ENCODE results near the gene ITGB4. TPM values are rescaled to one million over a fixed set of nuclear protein-coding genes. Genes with fewer than 3 reads are reported as not detected.
"Not testable (repeated sequence)": the region's sequence is repeated elsewhere in the genome, so short reads cannot be mapped to it uniquely, and the experiment has no call there.

The ITGB4 gene
- total RNA-seq, 2 experiments from 2014 or later: 0.89 to 2.0 TPM

DNA sequence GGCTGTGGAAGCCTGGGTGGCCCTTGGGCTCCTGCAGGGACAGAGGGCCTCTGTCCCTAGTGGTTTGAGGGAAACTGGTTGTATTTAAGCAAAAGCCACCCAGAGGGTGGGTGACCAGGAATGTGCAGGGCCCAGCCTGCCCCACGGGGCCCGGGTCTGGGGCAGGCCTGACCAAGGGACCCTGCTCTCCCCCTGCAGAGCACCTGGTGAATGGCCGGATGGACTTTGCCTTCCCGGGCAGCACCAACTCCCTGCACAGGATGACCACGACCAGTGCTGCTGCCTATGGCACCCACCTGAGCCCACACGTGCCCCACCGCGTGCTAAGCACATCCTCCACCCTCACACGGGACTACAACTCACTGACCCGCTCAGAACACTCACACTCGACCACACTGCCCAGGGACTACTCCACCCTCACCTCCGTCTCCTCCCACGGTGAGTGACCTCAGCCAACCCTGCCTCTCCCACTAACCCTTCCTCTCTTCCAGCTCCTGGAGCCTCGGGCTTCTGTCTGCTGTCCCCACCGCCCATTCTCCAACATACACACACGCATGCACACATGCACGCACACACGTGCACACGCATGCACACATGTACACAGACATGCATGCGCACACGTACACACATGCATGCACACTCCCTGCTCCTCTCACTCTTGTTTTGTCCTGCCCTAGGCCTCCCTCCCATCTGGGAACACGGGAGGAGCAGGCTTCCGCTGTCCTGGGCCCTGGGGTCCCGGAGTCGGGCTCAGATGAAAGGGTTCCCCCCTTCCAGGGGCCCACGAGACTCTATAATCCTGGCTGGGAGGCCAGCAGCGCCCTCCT, 33.3 kb downstream of the ITGB4 start:
- H3K36me3 Mint-ChIP-seq (ENCODE audit: low read depth): no peaks in the 10 kb centered on the region
- DNase-seq: no peak
- no peaks in the 10 kb centered on the region for H3K27me3 Mint-ChIP-seq (ENCODE audit: low read depth)
- CTCF ChIA-PET: interaction anchor here (1.1 to 11.0 kb wide), 39 partner anchors 10 to 249 kb away, joined by 3 to 343 read pairs (median 9); partner anchors contain the start of genes GALK1, ITGB4, RECQL5 and SAP30BP
- no peak for ATAC-seq
- POLR2A ChIA-PET: interaction anchor here (0.8 to 3.7 kb wide), 12 partner anchors 10 to 153 kb away, joined by 3 to 17 read pairs (median 7); partner anchors contain the start of genes GALK1, UNK and WBP2
- no peaks in the 10 kb centered on the region for H3K9me3 Mint-ChIP-seq (ENCODE audit: insufficient read depth)
- H3K4me3 Mint-ChIP-seq: peak overlapping the region; percentile 25
- H3K4me1 Mint-ChIP-seq (ENCODE audit: low read depth): peaks cover 16% of the 10 kb centered on the region
- peak overlapping the region; percentile 50 for H3K27ac Mint-ChIP-seq

DNA sequence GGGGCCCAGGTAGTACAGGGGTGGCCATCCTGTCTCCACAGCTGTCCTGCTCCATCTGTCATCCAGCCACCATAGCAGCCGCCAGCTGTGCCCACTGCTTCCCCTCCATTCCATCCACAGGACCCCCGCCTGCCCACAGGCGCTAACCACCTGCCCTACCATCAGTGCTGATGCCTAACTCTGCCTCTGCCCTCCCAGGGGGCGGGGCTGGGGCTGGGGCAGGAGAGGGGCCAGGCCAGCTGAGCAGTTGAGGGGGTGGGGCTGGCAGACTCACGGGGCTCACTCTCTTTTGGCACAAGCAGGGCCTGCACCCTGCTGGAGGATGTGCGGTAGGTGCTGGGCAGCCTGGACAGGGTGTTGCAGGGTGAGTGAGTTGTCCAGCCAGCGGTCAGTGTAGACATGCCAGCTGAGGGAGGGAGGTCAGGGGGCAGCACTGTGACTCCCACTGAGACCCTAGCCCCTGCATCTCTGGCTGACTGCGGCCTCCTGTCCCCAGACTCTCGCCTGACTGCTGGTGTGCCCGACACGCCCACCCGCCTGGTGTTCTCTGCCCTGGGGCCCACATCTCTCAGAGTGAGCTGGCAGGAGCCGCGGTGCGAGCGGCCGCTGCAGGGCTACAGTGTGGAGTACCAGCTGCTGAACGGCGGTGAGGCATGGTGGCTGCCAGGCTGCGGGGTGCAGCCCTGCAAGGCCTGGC, 34.1 kb downstream of the ITGB4 start:
- no peak overlapping the region for H3K27ac Mint-ChIP-seq
- ATAC-seq (no peak), DNase-seq (no peak)
- no peak overlapping the region for H3K4me3 Mint-ChIP-seq
- no peaks in the 10 kb centered on the region for H3K36me3 Mint-ChIP-seq (ENCODE audit: low read depth)
- peaks cover 10% of the 10 kb centered on the region for H3K4me1 Mint-ChIP-seq (ENCODE audit: low read depth)
- ChIA-PET CTCF (interaction anchor here (1.1 to 2.9 kb wide), 3 partner anchors 9 to 122 kb away, joined by 3 to 82 read pairs (median 5); partner anchors contain the start of genes GALK1 and SMIM5), POLR2A (interaction anchor here (0.7 to 3.7 kb wide), 5 partner anchors 22 to 154 kb away, joined by 3 to 13 read pairs (median 4); partner anchors contain the start of gene UNK)
- no peaks in the 10 kb centered on the region for H3K27me3 Mint-ChIP-seq (ENCODE audit: low read depth)
- no peaks in the 10 kb centered on the region for H3K9me3 Mint-ChIP-seq (ENCODE audit: insufficient read depth)

DNA sequence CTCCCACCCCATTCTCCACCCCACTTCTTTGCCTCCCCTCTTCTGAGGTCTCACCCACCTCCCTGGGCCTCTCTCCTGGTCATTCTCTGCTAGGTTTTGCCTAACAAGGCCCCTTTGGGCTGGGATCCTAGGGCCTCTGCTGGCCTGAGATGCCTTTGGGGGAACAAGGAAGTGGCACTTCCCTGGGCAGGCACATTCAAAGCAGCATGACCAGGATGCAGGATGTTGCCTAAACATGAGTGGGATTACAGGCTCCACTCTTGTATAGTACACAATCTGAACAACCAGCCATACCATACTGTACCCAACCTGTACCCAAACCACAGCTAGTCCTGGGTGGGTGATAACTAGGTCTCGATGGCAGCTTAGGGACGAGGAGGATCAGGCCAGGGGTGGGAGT, 34.7 kb downstream of the ITGB4 start:
- Mint-ChIP-seq H3K27ac (no peak overlapping the region), H3K27me3 (ENCODE audit: low read depth) (no peaks in the 10 kb centered on the region), H3K9me3 (ENCODE audit: insufficient read depth) (no peaks in the 10 kb centered on the region), H3K4me1 (ENCODE audit: low read depth) (peaks cover 10% of the 10 kb centered on the region), H3K4me3 (no peak overlapping the region), H3K36me3 (ENCODE audit: low read depth) (no peaks in the 10 kb centered on the region)
- POLR2A ChIA-PET: interaction anchor here (0.5 to 3.7 kb wide), 4 partner anchors 21 to 154 kb away, joined by 3 to 13 read pairs (median 4); no protein-coding TSS in a partner anchor
- DNase-seq (no peak), ATAC-seq (no peak)
- CTCF ChIA-PET: interaction anchor here (1.1 kb wide), 1 partner anchor 123 kb away, joined by 3 read pairs; the partner anchor contains the start of gene SMIM5

DNA sequence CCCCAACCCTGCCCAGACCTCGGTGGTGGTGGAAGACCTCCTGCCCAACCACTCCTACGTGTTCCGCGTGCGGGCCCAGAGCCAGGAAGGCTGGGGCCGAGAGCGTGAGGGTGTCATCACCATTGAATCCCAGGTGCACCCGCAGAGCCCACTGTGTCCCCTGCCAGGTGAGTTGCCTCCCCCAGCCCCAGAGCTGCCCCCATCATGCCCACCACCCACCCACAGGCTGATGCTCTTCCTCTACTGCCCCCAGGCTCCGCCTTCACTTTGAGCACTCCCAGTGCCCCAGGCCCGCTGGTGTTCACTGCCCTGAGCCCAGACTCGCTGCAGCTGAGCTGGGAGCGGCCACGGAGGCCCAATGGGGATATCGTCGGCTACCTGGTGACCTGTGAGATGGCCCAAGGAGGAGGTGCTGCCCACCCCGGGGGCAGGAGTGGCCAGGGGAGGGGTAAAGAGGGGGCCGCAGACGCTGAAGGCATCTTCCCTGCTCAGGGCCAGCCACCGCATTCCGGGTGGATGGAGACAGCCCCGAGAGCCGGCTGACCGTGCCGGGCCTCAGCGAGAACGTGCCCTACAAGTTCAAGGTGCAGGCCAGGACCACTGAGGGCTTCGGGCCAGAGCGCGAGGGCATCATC, 35.3 kb downstream of the ITGB4 start:
- Mint-ChIP-seq H3K27ac (no peak overlapping the region), H3K27me3 (ENCODE audit: low read depth) (no peaks in the 10 kb centered on the region), H3K36me3 (ENCODE audit: low read depth) (no peaks in the 10 kb centered on the region), H3K9me3 (ENCODE audit: insufficient read depth) (no peaks in the 10 kb centered on the region), H3K4me1 (ENCODE audit: low read depth) (peaks cover 10% of the 10 kb centered on the region), H3K4me3 (no peak overlapping the region)
- ChIA-PET POLR2A (interaction anchor here (0.5 to 3.7 kb wide), 2 partner anchors 21 to 108 kb away, joined by 3 to 13 read pairs; no protein-coding TSS in a partner anchor), CTCF (interaction anchor here (1.1 kb wide), 1 partner anchor 124 kb away, joined by 3 read pairs; the partner anchor contains the start of gene SMIM5)
- no peak for DNase-seq
- ATAC-seq: no peak

DNA sequence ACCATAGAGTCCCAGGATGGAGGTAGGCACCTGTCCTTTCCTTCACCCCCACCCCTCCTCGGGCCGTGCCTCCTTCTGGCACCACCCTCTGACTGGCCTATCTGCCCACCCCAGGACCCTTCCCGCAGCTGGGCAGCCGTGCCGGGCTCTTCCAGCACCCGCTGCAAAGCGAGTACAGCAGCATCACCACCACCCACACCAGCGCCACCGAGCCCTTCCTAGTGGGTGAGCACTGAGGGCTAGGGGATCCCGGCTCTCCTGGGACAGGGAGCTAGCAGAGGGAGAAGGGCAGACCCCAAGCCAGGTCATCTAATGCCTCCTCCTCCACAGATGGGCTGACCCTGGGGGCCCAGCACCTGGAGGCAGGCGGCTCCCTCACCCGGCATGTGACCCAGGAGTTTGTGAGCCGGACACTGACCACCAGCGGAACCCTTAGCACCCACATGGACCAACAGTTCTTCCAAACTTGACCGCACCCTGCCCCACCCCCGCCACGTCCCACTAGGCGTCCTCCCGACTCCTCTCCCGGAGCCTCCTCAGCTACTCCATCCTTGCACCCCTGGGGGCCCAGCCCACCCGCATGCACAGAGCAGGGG, 35.9 kb downstream of the ITGB4 start:
- Mint-ChIP-seq H3K9me3 (ENCODE audit: insufficient read depth) (no peaks in the 10 kb centered on the region), H3K36me3 (ENCODE audit: low read depth) (peaks cover 1% of the 10 kb centered on the region), H3K27ac (no peak overlapping the region), H3K4me1 (ENCODE audit: low read depth) (peaks cover 10% of the 10 kb centered on the region), H3K27me3 (ENCODE audit: low read depth) (no peaks in the 10 kb centered on the region), H3K4me3 (no peak overlapping the region)
- ATAC-seq (no peak), DNase-seq (no peak)
- POLR2A ChIA-PET: interaction anchor here (1.2 to 3.7 kb wide), 2 partner anchors 20 to 90 kb away, joined by 3 to 13 read pairs; no protein-coding TSS in a partner anchor
- CTCF ChIA-PET: no interaction called here

DNA sequence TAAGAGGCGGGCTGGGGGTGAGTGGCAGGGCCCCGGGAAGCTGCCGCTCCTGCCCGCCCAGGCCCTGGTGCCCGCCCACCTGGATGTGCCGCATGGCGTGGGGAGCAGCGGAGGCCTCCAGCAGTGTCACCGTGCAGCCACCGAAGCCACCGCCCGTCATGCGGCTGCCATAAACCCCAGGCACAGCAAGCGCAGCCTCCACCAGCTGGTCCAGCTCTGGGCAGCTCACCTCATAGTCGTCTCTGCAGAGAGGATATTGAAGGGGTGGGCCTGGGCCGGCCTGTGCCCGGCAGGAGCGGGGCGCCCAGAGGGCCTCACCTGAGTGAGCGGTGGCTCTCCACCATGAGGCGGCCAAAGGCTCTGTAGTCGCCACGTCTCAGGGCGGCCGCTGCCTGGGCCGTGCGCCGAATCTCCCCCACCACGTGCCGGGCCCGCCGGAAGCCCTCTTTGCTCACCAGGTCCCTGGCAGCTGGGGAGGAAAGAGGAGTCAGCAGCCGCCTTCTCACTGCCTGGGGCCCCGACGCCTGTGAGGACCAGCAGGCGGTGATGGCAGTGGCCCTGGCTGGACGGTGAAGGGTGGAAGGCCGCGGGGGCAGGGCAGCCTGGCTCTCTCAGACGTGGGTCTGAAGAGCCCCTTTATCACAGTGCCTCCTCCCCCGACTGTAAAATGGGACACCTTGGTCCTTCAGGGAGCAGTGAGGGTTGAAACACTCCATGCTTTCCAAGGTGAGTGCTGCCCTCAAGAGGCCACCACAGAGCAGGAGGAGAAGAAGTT, 37.1 kb downstream of the ITGB4 start:
- H3K36me3 Mint-ChIP-seq (ENCODE audit: low read depth): peaks cover 6% of the 10 kb centered on the region
- ChIA-PET POLR2A (interaction anchor here (1.2 to 3.7 kb wide), 2 partner anchors 19 to 91 kb away, joined by 3 to 13 read pairs; no protein-coding TSS in a partner anchor), CTCF (no interaction called here)
- no peak overlapping the region for H3K4me3 Mint-ChIP-seq
- DNase-seq (no peak), ATAC-seq (no peak)
- H3K27me3 Mint-ChIP-seq (ENCODE audit: low read depth): no peaks in the 10 kb centered on the region
- H3K4me1 Mint-ChIP-seq (ENCODE audit: low read depth): peaks cover 14% of the 10 kb centered on the region
- H3K27ac Mint-ChIP-seq: no peak overlapping the region
- no peaks in the 10 kb centered on the region for H3K9me3 Mint-ChIP-seq (ENCODE audit: insufficient read depth)

DNA sequence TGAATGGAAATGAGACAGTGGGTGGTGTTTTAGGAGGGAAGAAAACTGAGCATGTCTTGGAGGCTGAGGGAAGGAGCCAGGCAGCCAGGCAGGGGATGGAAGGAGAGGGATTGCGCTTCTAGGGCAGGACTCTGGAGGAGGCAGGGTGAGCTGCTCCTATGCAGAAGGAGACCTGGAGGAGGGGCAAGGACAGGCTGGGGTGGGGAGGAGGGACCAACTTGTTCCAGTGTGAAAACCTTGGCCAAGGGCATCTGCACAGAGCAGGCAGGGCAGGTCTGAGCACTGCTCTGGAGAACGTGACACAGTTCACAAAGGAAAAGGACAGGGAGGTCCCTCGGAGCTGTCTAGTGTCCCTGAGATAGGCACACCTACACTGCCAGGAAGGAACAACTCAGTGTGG, 38.2 kb downstream of the ITGB4 start:
- POLR2A ChIA-PET: interaction anchor here (1.0 to 7.5 kb wide), 2 partner anchors 17 to 116 kb away, joined by 3 to 188 read pairs; a partner anchor contains a TSS
- peaks cover 6% of the 10 kb centered on the region for H3K36me3 Mint-ChIP-seq (ENCODE audit: low read depth)
- DNase-seq (no peak), ATAC-seq (no peak)
- H3K4me1 Mint-ChIP-seq (ENCODE audit: low read depth): peaks cover 20% of the 10 kb centered on the region
- CTCF ChIA-PET: interaction anchor here (0.8 to 1.6 kb wide), 8 partner anchors 8 to 380 kb away, joined by 3 to 7 read pairs (median 4); no protein-coding TSS in a partner anchor
- no peak overlapping the region for H3K27ac Mint-ChIP-seq
- no peaks in the 10 kb centered on the region for H3K9me3 Mint-ChIP-seq (ENCODE audit: insufficient read depth)
- H3K27me3 Mint-ChIP-seq (ENCODE audit: low read depth): no peaks in the 10 kb centered on the region
- H3K4me3 Mint-ChIP-seq: no peak overlapping the region

DNA sequence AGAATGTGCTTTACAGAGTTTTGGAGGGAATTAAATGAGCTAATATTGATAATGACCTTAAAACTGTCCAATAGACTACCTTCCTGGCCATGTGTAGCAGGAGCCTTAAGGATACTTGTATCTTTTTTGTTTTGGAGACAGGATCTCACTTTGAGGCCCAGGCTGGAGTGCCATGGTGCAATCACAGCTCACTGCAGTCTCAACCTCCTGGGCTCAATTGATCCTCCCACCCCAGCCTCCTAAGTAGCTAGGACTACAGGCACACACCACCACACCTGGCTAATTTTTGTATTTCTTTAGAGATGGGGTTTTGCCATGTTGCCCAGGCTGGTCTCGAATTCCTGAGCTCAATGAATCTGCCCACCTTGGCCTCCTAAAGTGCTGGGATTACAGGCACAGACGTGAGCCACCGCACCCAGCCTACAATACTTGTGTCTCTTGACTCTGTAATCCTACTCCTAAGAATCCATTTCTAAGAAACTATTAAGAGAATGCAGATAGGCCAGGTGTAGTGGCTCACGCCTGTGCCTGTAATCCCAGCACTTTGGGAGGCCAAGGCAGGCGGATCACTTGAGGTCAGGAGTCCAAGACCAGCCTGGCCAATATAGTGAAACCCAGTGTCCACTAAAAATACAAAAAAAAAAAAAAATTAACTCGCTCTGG, 38.9 kb downstream of the ITGB4 start:
- ATAC-seq; H3K4me3 Mint-ChIP-seq; DNase-seq; H3K36me3 Mint-ChIP-seq (ENCODE audit: low read depth); H3K27me3 Mint-ChIP-seq (ENCODE audit: low read depth); H3K27ac Mint-ChIP-seq; H3K9me3 Mint-ChIP-seq (ENCODE audit: insufficient read depth): not testable (repeated sequence)
- CTCF ChIA-PET: interaction anchor here (0.7 to 1.6 kb wide), 9 partner anchors 9 to 453 kb away, joined by 3 to 7 read pairs (median 4); no protein-coding TSS in a partner anchor
- peaks cover 15% of the 10 kb centered on the region for H3K4me1 Mint-ChIP-seq (ENCODE audit: low read depth)
- POLR2A ChIA-PET: interaction anchor here (0.6 to 7.5 kb wide), 3 partner anchors 16 to 169 kb away, joined by 3 to 188 read pairs (median 6); a partner anchor contains a TSS

DNA sequence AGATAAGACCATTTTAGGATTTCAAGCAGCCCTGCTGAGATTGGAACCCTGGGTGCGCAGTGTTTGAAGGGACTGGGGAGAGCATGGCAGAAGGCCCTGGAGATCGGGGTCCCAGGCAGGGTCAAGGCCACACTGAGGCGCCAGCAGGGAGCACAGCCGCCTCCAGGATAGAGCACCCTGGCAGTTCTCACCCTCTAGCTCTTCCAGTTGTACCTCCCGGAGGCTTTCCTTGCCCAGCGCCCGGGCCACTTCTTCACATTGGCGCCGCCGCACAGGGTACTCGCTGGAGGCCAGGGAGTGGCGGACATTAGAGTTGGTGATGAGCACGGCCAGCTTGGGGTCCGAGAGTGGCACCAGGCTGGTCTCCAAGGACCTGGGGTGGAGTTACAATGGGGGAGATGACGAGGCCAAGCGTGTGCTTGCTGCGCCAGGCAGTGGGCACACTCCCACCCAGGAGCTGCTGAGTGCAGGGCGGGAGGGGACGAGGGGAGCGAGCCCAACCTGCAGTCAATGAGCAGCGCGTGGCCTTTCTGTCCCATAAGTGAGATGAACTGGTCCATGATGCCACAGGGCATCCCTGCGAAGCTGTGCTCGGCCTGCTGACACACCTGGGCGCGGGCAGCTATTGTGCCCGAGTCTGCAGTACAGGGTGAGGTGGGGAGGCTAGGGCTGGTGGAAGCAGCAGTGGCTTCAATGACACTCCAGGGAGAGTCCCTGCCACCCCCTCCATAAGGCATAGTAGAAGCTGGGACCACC, 41.4 kb downstream of the ITGB4 start:
- Mint-ChIP-seq H3K36me3 (ENCODE audit: low read depth) (peaks cover 6% of the 10 kb centered on the region), H3K9me3 (ENCODE audit: insufficient read depth) (no peaks in the 10 kb centered on the region), H3K27ac (no peak overlapping the region), H3K27me3 (ENCODE audit: low read depth) (peaks cover 3% of the 10 kb centered on the region), H3K4me3 (peak overlapping the region; percentile 79), H3K4me1 (ENCODE audit: low read depth) (peaks cover 15% of the 10 kb centered on the region)
- no peak for ATAC-seq
- POLR2A ChIA-PET: interaction anchor here (0.6 to 7.5 kb wide), 5 partner anchors 9 to 147 kb away, joined by 3 to 188 read pairs (median 3); partner anchors contain the start of genes RECQL5 and SAP30BP
- CTCF ChIA-PET: interaction anchor here (0.8 to 5.2 kb wide), 13 partner anchors 9 to 129 kb away, joined by 3 to 82 read pairs (median 16); partner anchors contain the start of genes SMIM5 and UNC13D
- DNase-seq: no peak

Measured in activated CD8-positive, alpha-beta T cell treated with anti-CD3 and anti-CD28 coated beads, Interleukin-2, amount 10 ng/mL, durations not matched to agents 7 days and 5 days (primary cell).